ENCODE measurements around the gene CPLX1. TPM values are rescaled to one million over a fixed set of nuclear protein-coding genes. Genes with fewer than 3 reads are reported as not detected.

CPLX1 gene
- total RNA-seq, 2 experiments from 2014 or later: 1.5 TPM

DNA sequence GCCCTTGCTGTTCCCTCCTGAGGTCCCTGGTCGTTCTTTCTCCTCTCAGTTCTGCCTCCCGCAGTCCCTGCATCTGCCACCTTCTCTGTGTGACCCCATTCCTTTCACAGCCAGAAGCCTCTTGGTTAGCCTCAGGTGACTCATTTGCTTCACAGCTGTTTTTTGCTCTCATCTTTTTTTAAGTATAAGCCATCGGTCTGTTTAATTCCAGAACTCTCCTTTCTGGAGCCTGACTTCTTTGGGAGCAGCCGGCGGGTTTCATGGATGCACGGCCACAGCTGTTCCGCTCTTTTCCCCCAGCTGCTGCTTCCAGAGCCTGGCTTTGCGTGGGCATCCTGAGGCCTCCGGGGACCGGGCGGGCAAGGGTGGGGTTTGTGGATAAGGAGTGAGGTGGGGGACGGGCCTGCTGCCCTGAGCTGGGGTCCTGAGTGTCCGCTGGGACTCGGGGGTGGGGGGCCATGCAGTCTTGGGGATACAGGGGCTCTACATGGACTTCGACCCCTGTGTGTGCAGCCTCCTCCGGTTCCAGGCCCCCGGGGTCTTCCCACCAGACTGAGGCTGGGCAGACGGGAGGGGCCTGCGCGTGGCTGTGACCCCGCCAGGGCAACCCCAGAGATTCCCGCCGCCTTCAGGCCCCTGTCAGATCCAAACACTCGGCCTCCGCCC, 73.6 kb downstream of the CPLX1 start:
- Histone ChIP-seq H3K4me3 (ENCODE audit: low read length) (no peak overlapping the region), H3K4me1 (ENCODE audit: insufficient read depth, low read length) (peaks cover 4% of the 10 kb centered on the region), H3K36me3 (ENCODE audit: insufficient read depth, low read length) (peaks cover 31% of the 10 kb centered on the region), H3K9me3 (ENCODE audit: control insufficient read depth in 1 of 2, insufficient read depth in 1 of 2, low read length in 2 of 2) (no peaks in the 10 kb centered on the region), H3K27ac (ENCODE audit: low read depth in 1 of 2, low read length in 2 of 2) (no peak overlapping the region), H3K27me3 (ENCODE audit: control insufficient read depth in 1 of 2, insufficient read depth in 2 of 2, low read length in 2 of 2) (no peaks in the 10 kb centered on the region)
- DNase-seq (no peak), ATAC-seq (ENCODE audit: poor library complexity) (no peak)
- Mint-ChIP-seq H3K9me3 (no peaks in the 10 kb centered on the region), H3K4me3 (no peak overlapping the region), H3K36me3 (ENCODE audit: low read depth) (peaks cover 42% of the 10 kb centered on the region), H3K4me1 (ENCODE audit: low read depth) (peaks cover 4% of the 10 kb centered on the region), H3K27me3 (no peaks in the 10 kb centered on the region), H3K27ac (no peak overlapping the region)
- CTCF ChIA-PET: no interaction called here
- TF ChIP-seq, protein P1, sequence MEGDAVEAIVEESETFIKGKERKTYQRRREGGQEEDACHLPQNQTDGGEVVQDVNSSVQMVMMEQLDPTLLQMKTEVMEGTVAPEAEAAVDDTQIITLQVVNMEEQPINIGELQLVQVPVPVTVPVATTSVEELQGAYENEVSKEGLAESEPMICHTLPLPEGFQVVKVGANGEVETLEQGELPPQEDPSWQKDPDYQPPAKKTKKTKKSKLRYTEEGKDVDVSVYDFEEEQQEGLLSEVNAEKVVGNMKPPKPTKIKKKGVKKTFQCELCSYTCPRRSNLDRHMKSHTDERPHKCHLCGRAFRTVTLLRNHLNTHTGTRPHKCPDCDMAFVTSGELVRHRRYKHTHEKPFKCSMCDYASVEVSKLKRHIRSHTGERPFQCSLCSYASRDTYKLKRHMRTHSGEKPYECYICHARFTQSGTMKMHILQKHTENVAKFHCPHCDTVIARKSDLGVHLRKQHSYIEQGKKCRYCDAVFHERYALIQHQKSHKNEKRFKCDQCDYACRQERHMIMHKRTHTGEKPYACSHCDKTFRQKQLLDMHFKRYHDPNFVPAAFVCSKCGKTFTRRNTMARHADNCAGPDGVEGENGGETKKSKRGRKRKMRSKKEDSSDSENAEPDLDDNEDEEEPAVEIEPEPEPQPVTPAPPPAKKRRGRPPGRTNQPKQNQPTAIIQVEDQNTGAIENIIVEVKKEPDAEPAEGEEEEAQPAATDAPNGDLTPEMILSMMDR (IDR thresholded peaks at IDR 0.05): no peak
- intact Hi-C loops (cut with DNase I, micrococcal nuclease): no loop called here
- POLR2A ChIA-PET: interaction anchor here (0.7 to 1.7 kb wide), 2 partner anchors 10 to 23 kb away, joined by 5 to 6 read pairs; no protein-coding TSS in a partner anchor

DNA sequence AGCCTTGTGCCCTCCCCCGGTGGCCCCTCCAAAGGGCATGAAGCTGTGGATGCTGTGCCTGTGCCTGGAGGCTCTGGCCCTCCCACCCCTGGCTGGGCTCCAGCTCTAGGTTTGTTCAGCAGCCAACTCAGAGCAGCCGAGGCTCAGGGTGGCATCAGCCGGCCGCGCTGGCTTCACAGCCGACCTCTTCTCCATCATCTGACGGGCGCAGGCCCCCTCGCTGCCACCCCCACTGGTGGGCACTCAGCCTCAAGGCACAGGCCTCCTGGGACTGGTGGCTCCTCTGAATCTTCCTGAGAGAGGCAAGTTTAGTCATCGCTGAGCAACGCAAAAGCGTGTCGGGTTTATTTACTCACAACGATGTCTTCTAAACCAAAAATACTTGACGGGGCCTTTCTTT, 74.3 kb downstream of the CPLX1 start:
- H3K9me3 Mint-ChIP-seq: no peaks in the 10 kb centered on the region
- H3K27ac ChIP-seq (ENCODE audit: low read depth in 1 of 2, low read length in 2 of 2): no peak overlapping the region
- H3K36me3 ChIP-seq (ENCODE audit: insufficient read depth, low read length): peaks cover 31% of the 10 kb centered on the region
- H3K27me3 ChIP-seq (ENCODE audit: control insufficient read depth in 1 of 2, insufficient read depth in 2 of 2, low read length in 2 of 2): no peaks in the 10 kb centered on the region
- H3K36me3 Mint-ChIP-seq (ENCODE audit: low read depth): peaks cover 39% of the 10 kb centered on the region
- no peak overlapping the region for H3K4me3 Mint-ChIP-seq
- no peak overlapping the region for H3K4me3 ChIP-seq (ENCODE audit: low read length)
- no peaks in the 10 kb centered on the region for H3K9me3 ChIP-seq (ENCODE audit: control insufficient read depth in 1 of 2, insufficient read depth in 1 of 2, low read length in 2 of 2)
- H3K27ac Mint-ChIP-seq: no peak overlapping the region
- ChIA-PET CTCF (interaction anchor here (1.1 kb wide), 1 partner anchor 9 kb away, joined by 3 read pairs; no protein-coding TSS in a partner anchor), POLR2A (interaction anchor here (0.7 kb wide), 1 partner anchor 24 kb away, joined by 6 read pairs; no protein-coding TSS in a partner anchor)
- peaks cover 4% of the 10 kb centered on the region for H3K4me1 Mint-ChIP-seq (ENCODE audit: low read depth)
- TF ChIP-seq, protein P1 (IDR thresholded peaks at IDR 0.05): no peak
- peaks cover 4% of the 10 kb centered on the region for H3K4me1 ChIP-seq (ENCODE audit: insufficient read depth, low read length)
- no peak for DNase-seq
- ATAC-seq (ENCODE audit: poor library complexity): no peak
- intact Hi-C loops (cut with DNase I, micrococcal nuclease): no loop called here
- no peaks in the 10 kb centered on the region for H3K27me3 Mint-ChIP-seq

DNA sequence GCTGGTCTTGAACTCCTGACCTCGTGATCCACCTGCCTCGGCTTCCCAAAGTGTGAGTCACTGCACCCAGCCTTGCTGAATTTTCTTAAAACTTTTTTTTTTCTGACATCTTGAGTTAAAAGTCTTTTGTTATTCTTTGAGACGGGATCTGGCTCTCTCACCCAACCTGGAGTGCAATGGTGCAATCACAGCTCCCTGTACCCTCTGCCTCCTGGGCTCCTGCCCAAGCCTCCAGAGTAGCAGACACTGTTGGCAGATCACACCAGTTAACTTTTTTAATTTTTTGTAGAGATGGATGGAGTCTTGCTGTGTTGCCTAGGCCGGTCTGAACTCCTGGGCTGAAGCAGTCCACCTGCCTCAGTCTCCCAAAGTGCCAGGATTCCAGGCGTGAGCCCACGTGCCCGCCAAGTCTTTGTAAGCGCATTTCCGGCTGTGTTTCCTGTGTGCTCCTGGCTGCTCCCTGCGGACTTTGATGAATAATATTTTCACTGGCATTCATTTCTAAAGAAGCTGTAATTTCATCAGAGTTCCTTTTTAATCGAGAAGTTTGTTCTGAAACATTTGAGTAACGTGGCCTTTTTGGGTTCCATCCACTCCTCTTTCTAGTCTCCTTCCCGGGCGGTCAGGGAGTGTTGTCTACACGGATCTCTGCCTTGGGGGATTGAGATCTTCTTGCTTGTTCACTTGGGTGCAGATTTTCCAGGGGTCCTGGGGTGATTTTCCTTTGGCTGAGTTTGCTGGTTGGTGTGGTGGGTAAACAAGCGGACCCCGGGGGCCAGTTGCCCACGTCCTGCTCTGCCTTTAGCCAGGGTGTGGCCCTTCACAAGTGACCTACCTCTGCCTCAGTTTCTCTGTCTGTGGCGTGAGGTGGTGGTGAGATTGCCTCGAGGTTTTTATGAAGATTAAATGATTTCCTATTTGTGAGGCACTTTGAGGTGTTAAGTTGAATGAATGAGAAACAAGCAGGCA, 75.9 kb downstream of the CPLX1 start:
- Mint-ChIP-seq H3K4me3 (no peak overlapping the region), H3K36me3 (ENCODE audit: low read depth) (peaks cover 32% of the 10 kb centered on the region), H3K27me3 (no peaks in the 10 kb centered on the region), H3K4me1 (ENCODE audit: low read depth) (peaks cover 4% of the 10 kb centered on the region), H3K9me3 (no peaks in the 10 kb centered on the region), H3K27ac (no peak overlapping the region)
- ATAC-seq (ENCODE audit: poor library complexity) (no peak), DNase-seq (no peak)
- H3K4me3 ChIP-seq (ENCODE audit: low read length): no peak overlapping the region
- intact Hi-C loops (cut with DNase I, micrococcal nuclease): loop anchor here in 1 of 2 experiments (10.0 kb wide), 1 partner anchor 505 kb away; no protein-coding TSS in a partner anchor
- H3K9me3 ChIP-seq (ENCODE audit: control insufficient read depth in 1 of 2, insufficient read depth in 1 of 2, low read length in 2 of 2): no peaks in the 10 kb centered on the region
- POLR2A ChIA-PET: no interaction called here
- no peak overlapping the region for H3K27ac ChIP-seq (ENCODE audit: low read depth in 1 of 2, low read length in 2 of 2)
- CTCF ChIA-PET: no interaction called here
- TF ChIP-seq, protein P1 (IDR thresholded peaks at IDR 0.05): no peak
- H3K4me1 ChIP-seq (ENCODE audit: insufficient read depth, low read length): peaks cover 4% of the 10 kb centered on the region
- H3K27me3 ChIP-seq (ENCODE audit: control insufficient read depth in 1 of 2, insufficient read depth in 2 of 2, low read length in 2 of 2): no peaks in the 10 kb centered on the region
- H3K36me3 ChIP-seq (ENCODE audit: insufficient read depth, low read length): peaks cover 31% of the 10 kb centered on the region

Data from CD4-positive, alpha-beta T cell (primary cell).